C4-2B (cell line): ENCODE measurements around the gene GGNBP2.

Experiments used
- ZFX ChIP-seq: fragments of 450-650 bp; IDR thresholded peaks from 2 replicates; pipeline ENCODE4 v1.6.1; 2017
- TF ChIP-seq, protein P1 (sequence below): fragments of 450-650 bp; conservative IDR thresholded peaks from 2 replicates; pipeline ENCODE4 v1.5.1; 2017; ENCODE audit warnings: mild to moderate bottlenecking

DNA sequence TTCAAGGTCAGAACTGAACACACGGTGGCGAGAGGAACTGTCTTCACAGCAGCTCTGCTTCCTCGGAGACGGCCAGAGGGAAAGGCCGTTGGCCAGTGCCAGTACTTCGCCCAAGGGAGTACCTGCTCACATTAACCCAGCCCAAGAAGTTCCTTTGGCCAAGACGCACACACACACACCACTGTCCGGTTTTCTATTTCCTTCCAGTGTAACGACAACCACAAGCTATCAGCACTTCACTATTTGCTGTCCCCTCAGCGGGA lies 744 bp upstream of the GGNBP2 start:
- TF ChIP-seq, protein P1, sequence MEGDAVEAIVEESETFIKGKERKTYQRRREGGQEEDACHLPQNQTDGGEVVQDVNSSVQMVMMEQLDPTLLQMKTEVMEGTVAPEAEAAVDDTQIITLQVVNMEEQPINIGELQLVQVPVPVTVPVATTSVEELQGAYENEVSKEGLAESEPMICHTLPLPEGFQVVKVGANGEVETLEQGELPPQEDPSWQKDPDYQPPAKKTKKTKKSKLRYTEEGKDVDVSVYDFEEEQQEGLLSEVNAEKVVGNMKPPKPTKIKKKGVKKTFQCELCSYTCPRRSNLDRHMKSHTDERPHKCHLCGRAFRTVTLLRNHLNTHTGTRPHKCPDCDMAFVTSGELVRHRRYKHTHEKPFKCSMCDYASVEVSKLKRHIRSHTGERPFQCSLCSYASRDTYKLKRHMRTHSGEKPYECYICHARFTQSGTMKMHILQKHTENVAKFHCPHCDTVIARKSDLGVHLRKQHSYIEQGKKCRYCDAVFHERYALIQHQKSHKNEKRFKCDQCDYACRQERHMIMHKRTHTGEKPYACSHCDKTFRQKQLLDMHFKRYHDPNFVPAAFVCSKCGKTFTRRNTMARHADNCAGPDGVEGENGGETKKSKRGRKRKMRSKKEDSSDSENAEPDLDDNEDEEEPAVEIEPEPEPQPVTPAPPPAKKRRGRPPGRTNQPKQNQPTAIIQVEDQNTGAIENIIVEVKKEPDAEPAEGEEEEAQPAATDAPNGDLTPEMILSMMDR, result no peak
- TF ChIP-seq ZFX, result no peak
